Measurements from ENCODE around the gene CTNNA3.

CTNNA3 gene

DNA sequence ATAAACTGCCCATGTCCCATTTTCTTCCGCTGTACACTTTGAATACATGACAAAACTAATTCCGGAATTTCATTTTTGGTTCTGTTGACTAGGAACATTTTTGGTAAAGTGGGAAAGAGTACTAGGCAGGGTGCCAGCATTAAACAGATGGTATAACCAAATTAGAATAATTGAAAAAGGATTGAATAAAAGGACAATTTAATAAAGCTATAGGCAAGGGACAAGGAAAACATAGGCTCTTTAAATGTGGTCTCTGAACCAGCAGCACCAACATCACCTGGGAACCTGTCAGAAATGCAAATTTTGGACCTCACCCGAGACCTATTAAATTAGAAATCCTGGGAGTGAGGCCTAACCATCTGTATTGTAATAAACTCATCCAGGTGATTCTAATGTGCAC is 393.3 kb downstream of the CTNNA3 start:
- in situ Hi-C loops (cut with MboI; ENCODE audit: low pct_unique_long_range_greater_than_20kb, low sequenced_read_pairs, unreplicated experiment): no loop called here
- TF ChIP-seq CTCF (IDR thresholded peaks at IDR 0.05; ENCODE audit: extremely low read depth, insufficient read depth, missing control alignments): no peak
- no peak for DNase-seq (ENCODE audit: low spot score)

- in situ Hi-C loops (cut with MboI; ENCODE audit: low pct_unique_long_range_greater_than_20kb, low sequenced_read_pairs, unreplicated experiment): no loop called here
- TF ChIP-seq CTCF (IDR thresholded peaks at IDR 0.05; ENCODE audit: extremely low read depth, insufficient read depth, missing control alignments): no peak
- no peak for DNase-seq (ENCODE audit: low spot score)
These were observed 396.2 kb downstream of the CTNNA3 start for GRCh38 chr10:67299761-67300160.

GRCh38 chr10:67297637-67298181 is 398.3 kb downstream of the CTNNA3 start:
- TF ChIP-seq CTCF (IDR thresholded peaks at IDR 0.05; ENCODE audit: extremely low read depth, insufficient read depth, missing control alignments): no peak
- in situ Hi-C loops (cut with MboI; ENCODE audit: low pct_unique_long_range_greater_than_20kb, low sequenced_read_pairs, unreplicated experiment): no loop called here
- no peak for DNase-seq (ENCODE audit: low spot score)

GRCh38 chr10:67296926-67297325 is 399.1 kb downstream of the CTNNA3 start:
- TF ChIP-seq CTCF (IDR thresholded peaks at IDR 0.05; ENCODE audit: extremely low read depth, insufficient read depth, missing control alignments): no peak
- no peak for DNase-seq (ENCODE audit: low spot score)
- in situ Hi-C loops (cut with MboI; ENCODE audit: low pct_unique_long_range_greater_than_20kb, low sequenced_read_pairs, unreplicated experiment): no loop called here

DNA sequence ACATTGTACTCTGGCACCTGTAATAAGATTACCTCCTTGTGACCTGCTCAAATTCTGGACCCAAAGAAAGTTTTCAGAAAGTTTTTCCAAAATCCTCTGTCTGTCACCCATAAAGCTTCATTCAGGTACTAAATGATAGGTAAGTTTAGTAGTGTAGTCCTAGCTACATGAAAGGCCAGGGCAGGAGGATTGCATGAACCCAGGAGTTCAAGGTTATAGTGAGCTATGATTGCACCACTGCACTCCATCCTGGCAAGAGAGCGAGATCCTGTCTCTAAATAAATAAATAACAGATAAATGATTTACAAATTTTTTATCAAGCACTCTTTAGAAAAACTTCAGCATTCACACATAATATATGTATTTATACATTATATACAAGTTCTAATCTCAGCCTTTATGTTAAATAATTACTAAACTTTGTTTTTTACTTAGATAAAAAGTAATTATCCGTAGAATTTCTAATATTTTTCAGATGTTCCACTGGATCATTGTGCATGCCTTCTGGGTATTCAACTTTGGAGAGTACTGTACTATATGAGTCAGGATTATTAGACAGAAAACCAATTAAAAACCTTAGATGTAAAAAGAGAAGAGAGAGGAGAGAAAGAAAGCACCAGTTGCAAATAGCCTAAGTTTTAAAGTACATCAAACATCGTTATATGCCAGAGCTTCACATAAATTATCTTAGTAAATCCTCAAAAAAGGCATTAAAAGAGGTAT is 407.1 kb downstream of the CTNNA3 start:
- no peak for TF ChIP-seq CTCF (IDR thresholded peaks at IDR 0.05; ENCODE audit: extremely low read depth, insufficient read depth, missing control alignments)
- DNase-seq (ENCODE audit: low spot score): no peak
- in situ Hi-C loops (cut with MboI; ENCODE audit: low pct_unique_long_range_greater_than_20kb, low sequenced_read_pairs, unreplicated experiment): no loop called here

DNA sequence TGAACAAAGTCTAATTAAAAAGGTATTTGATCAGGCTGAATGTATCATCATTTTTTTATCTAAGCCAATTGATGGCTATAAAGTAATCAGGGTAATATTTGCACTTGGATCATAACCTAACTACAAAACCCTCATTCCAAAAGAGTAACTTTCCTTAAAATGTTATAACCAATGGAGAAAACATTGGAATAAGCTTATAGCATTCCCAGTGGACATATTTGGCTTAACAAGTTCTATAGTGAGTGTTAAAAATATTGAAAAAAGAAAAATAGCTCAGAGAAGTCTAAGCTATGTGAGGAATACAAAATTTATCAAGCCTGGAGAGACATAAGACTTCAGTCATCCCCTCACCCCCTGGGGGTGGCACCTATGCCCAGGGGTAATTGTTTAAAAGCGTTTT is 411.4 kb downstream of the CTNNA3 start:
- no peak for DNase-seq (ENCODE audit: low spot score)
- no peak for TF ChIP-seq CTCF (IDR thresholded peaks at IDR 0.05; ENCODE audit: extremely low read depth, insufficient read depth, missing control alignments)
- in situ Hi-C loops (cut with MboI; ENCODE audit: low pct_unique_long_range_greater_than_20kb, low sequenced_read_pairs, unreplicated experiment): no loop called here
